HCT116 (cell line): ENCODE results near the gene DEFB115. TPM values are rescaled to one million over a fixed set of nuclear protein-coding genes. Genes with fewer than 3 reads are reported as not detected.

Experiments used
- ATAC-seq: fragments of 200-7000 bp; cut with Tn5 transposase; 2 replicates; pipeline ENCODE4 v1.9.1; 2020; ENCODE audit warnings: mild to moderate bottlenecking, moderate library complexity
- BruUV-seq: library from RNA; stranded (reverse); fragments of 400-500 nt; replicated peaks from 2 replicates; lab custom pipeline; 2021; lab: Mats Ljungman, UMichigan
- CTCF ChIA-PET: fragments of 300-600 bp; sonication (Branson Sonifier 250); formaldehyde crosslinking; loops from one replicate; lab custom pipeline; 2021; ENCODE audit warnings: antibody characterized with exemption; lab: Charles Lee
- POLR2A ChIA-PET: fragments of 300-600, 350-600 bp; sonication (Branson Sonifier 250); formaldehyde crosslinking; loops from one replicate; lab custom pipeline; 2021; ENCODE audit warnings: antibody characterized with exemption; lab: Charles Lee
- RAD21 ChIA-PET, 2 experiments: fragments of 300-600 bp; sonication (Branson Sonifier 250); formaldehyde crosslinking; loops; one replicate each; lab custom pipeline; 2023; ENCODE audit warnings: low total read pairs in 2 of 2; ENCODE audit not compliant: uncharacterized antibody in 2 of 2, unreplicated experiment in 2 of 2, low non-redundant PET in 1 of 2; lab: Charles Lee
- DNase-seq: peaks from one replicate; pipeline ENCODE4 v3.0.0-alpha.2; 2010; ENCODE audit warnings: low read depth, low spot score
- H2AFZ ChIP-seq: fragments of 200-600 bp; shearing (Covaris generic), sonication (generic); 2 replicates; pipeline ENCODE4 v1.6.1; 2017; ENCODE audit warnings: low read depth, mixed run types, mixed read lengths, antibody characterized with exemption, low read length; ENCODE audit not compliant: poor library complexity, severe bottlenecking
- H3K27ac ChIP-seq: 2 replicates; pipeline ENCODE4 v1.5.1; 2012; ENCODE audit warnings: low read depth, low read length
- H3K27me3 ChIP-seq: fragments of 200-600 bp; sonication (generic); 2 replicates; pipeline ENCODE4 v1.6.1; 2016; ENCODE audit warnings: mixed run types, low read length, mixed read lengths; ENCODE audit not compliant: insufficient read depth
- H3K36me3 ChIP-seq, 2 experiments: fragments of 200-500 bp in 1 of 2; fragments of 200-600 bp in 1 of 2; sonication (Bioruptor generic) in 1 of 2; sonication (generic) in 1 of 2; 2 replicates each; pipeline versions ENCODE4 v1.5.1 to v1.6.1; 2014 to 2016; ENCODE audit warnings: low read length in 2 of 2, inconsistent platforms in 1 of 2, mixed read lengths in 1 of 2, mixed run types in 1 of 2; ENCODE audit not compliant: insufficient read depth in 2 of 2, control insufficient read depth in 1 of 2
- H3K4me1 ChIP-seq, 2 experiments: fragments of 200-600 bp in 1 of 2; sonication (generic) in 1 of 2; 2 replicates each; pipeline versions ENCODE4 v1.5.1 to v1.6.1; 2012 to 2017; ENCODE audit warnings: low read length in 2 of 2, inconsistent platforms in 1 of 2, mild to moderate bottlenecking in 1 of 2, mixed read lengths in 1 of 2, mixed run types in 1 of 2, moderate library complexity in 1 of 2; ENCODE audit not compliant: insufficient read depth in 2 of 2, control insufficient read depth in 1 of 2
- H3K4me2 ChIP-seq: fragments of 200-600 bp; sonication (generic); 2 replicates; pipeline ENCODE4 v1.6.1; 2017; ENCODE audit warnings: mixed run types, low read length, mixed read lengths
- H3K4me3 ChIP-seq, 2 experiments: fragments of 200-600 bp in 1 of 2; sonication (generic) in 1 of 2; replicated peaks in 1 of 2; 2 replicates each; pipeline ENCODE4 v1.5.1; 2011 to 2016; ENCODE audit warnings: low read length in 2 of 2, control low read depth in 1 of 2, low read depth in 1 of 2, mild to moderate bottlenecking in 1 of 2, mixed read lengths in 1 of 2, mixed run types in 1 of 2
- H3K79me2 ChIP-seq: fragments of 200-600 bp; sonication (generic); 2 replicates; pipeline ENCODE4 v1.6.1; 2017; ENCODE audit warnings: mild to moderate bottlenecking, mixed run types, low read length, moderate library complexity, mixed read lengths; ENCODE audit not compliant: insufficient read depth
- H3K9ac ChIP-seq: fragments of 200-600 bp; sonication (generic); 2 replicates; pipeline ENCODE4 v1.6.1; 2016; ENCODE audit warnings: low read length, mixed read lengths
- H3K9me2 ChIP-seq: fragments of 200-600 bp; sonication (generic), shearing (Covaris generic); 2 replicates; pipeline ENCODE4 v1.6.1; 2017; ENCODE audit warnings: mixed run types, mild to moderate bottlenecking, moderate library complexity; ENCODE audit not compliant: insufficient read depth
- H3K9me3 ChIP-seq, 2 experiments: fragments of 200-500 bp in 1 of 2; fragments of 200-600 bp in 1 of 2; sonication (Bioruptor generic) in 1 of 2; sonication (generic) in 1 of 2; 2 replicates each; pipeline ENCODE4 v1.6.1; 2014 to 2017; ENCODE audit warnings: low read length in 2 of 2, mixed read lengths in 2 of 2, inconsistent platforms in 1 of 2, low read depth in 1 of 2, mild to moderate bottlenecking in 1 of 2, mixed run types in 1 of 2, moderate library complexity in 1 of 2; ENCODE audit not compliant: control insufficient read depth in 1 of 2, insufficient read depth in 1 of 2
- H4K20me1 ChIP-seq: fragments of 200-600 bp; sonication (generic), shearing (Covaris generic); 2 replicates; pipeline ENCODE4 v1.6.1; 2017; ENCODE audit warnings: mixed run types, mild to moderate bottlenecking, moderate library complexity; ENCODE audit not compliant: insufficient read depth
- CBX3 ChIP-seq: IDR thresholded peaks from 2 replicates; pipeline ENCODE4 v1.6.1; 2012; ENCODE audit warnings: low read depth
- CEBPB ChIP-seq: IDR thresholded peaks from 2 replicates; pipeline ENCODE4 v1.6.1; 2012; ENCODE audit warnings: low read depth
- EGR1 ChIP-seq: IDR thresholded peaks from 2 replicates; pipeline ENCODE4 v1.6.1; 2012; ENCODE audit warnings: low read depth
- ELF1 ChIP-seq: IDR thresholded peaks from 2 replicates; pipeline ENCODE4 v1.6.1; 2012; ENCODE audit warnings: low read depth, borderline replicate concordance
- EZH2 ChIP-seq: fragments of 200-600 bp; sonication (generic); IDR thresholded peaks from 2 replicates; pipeline ENCODE4 v1.6.1; 2017; ENCODE audit warnings: antibody characterized with exemption, mixed run types
- EZH2phosphoT487 ChIP-seq: fragments of 200-600 bp; IDR thresholded peaks from 2 replicates; pipeline ENCODE4 v1.6.1; 2018; ENCODE audit warnings: antibody characterized with exemption, borderline replicate concordance
- FOSL1 ChIP-seq: IDR thresholded peaks from 2 replicates; pipeline ENCODE4 v1.6.1; 2012; ENCODE audit warnings: low read depth
- JUND ChIP-seq: IDR thresholded peaks from 2 replicates; pipeline ENCODE4 v1.6.1; 2012
- POLR2A ChIP-seq: IDR thresholded peaks from 2 replicates; pipeline ENCODE4 v1.7.0; 2011; ENCODE audit warnings: borderline replicate concordance; ENCODE audit not compliant: insufficient read depth, insufficient read length; ENCODE audit errors: extremely low read depth
- POLR2AphosphoS5 ChIP-seq: IDR thresholded peaks from 2 replicates; pipeline ENCODE4 v1.6.1; 2011; ENCODE audit warnings: mild to moderate bottlenecking, low read depth, low read length, moderate library complexity
- RAD21 ChIP-seq: IDR thresholded peaks from 2 replicates; pipeline ENCODE4 v1.6.1; 2012; ENCODE audit warnings: low read depth, mild to moderate bottlenecking
- SIN3A ChIP-seq: IDR thresholded peaks from 2 replicates; pipeline ENCODE4 v1.6.1; 2012; ENCODE audit warnings: low read depth
- SP1 ChIP-seq: IDR thresholded peaks from 2 replicates; pipeline ENCODE4 v1.6.1; 2012; ENCODE audit warnings: low read depth
- YY1 ChIP-seq: IDR thresholded peaks from 2 replicates; pipeline ENCODE4 v1.6.1; 2011; ENCODE audit warnings: low read length, low read depth, moderate library complexity, mild to moderate bottlenecking; ENCODE audit not compliant: insufficient replicate concordance; ENCODE audit errors: extremely low read depth
- ZFX ChIP-seq: fragments of 450-650 bp; IDR thresholded peaks from 2 replicates; pipeline ENCODE4 v1.6.1; 2017
- ZNF274 ChIP-seq: fragments of 200-500 bp; sonication (Bioruptor generic); IDR thresholded peaks from 2 replicates; pipeline ENCODE4 v1.6.1; 2014; ENCODE audit warnings: mild to moderate bottlenecking, low read depth, low read length, inconsistent platforms
- intact Hi-C: fragments of 100-400 bp; cut with micrococcal nuclease; formaldehyde crosslinking; loops from 2 replicates; pipeline ENCODE4 v1.10.0; 2022
- total RNA-seq: library from RNA; stranded (reverse); gene quantifications from one replicate; pipeline ENCODE4 v1.2.1, GENCODE V29; 2021; ENCODE audit not compliant: unreplicated experiment
- TF ChIP-seq, protein P1 (sequence below): IDR thresholded peaks from 2 replicates; pipeline ENCODE4 v1.6.1; 2012
- TF ChIP-seq, protein P2 (sequence below): IDR thresholded peaks from 2 replicates; pipeline ENCODE4 v1.6.1; 2011; ENCODE audit warnings: mild to moderate bottlenecking, low read length, moderate library complexity; ENCODE audit not compliant: insufficient replicate concordance; ENCODE audit errors: extremely low read depth
- TF ChIP-seq, protein P3 (sequence below): IDR thresholded peaks from 2 replicates; pipeline ENCODE4 v1.6.1; 2012
- TF ChIP-seq, protein P4 (sequence below), 3 experiments: fragments of 200-600 bp in 1 of 3; sonication (generic) in 1 of 3; IDR thresholded peaks in 2 of 3; conservative IDR thresholded peaks in 1 of 3; 2 replicates each; pipeline ENCODE4 v1.5.1; 2012 to 2017; ENCODE audit warnings: low read depth in 2 of 3, low read length in 2 of 3, antibody characterized with exemption in 1 of 3, borderline replicate concordance in 1 of 3, control low read depth in 1 of 3, mild to moderate bottlenecking in 1 of 3, mixed read lengths in 1 of 3, mixed run types in 1 of 3, moderate library complexity in 1 of 3; ENCODE audit not compliant: insufficient read depth in 1 of 3

Gene DEFB115
- total RNA-seq, 1 experiment from 2014 or later, result not detected

DNA sequence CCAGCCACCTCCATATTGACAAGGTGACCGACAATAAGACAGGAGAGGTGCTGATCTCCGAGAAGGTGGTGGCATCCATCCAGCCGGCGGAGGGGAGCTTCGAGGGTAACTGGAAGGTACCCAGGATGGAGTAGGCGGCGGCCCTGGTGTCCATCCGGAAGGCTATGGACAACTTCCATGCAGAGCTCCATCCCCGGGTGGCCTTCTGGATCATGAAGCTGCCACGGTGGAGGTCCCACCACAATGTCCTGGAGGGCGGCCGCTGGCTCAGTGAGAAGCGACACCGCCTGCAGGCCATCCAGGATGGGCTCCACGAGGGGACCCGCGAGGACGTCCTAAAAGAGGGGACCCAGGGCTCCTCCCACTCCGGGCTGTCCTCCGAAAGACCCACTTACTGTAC, 17.0 kb downstream of the DEFB115 start (continued):
- TF ChIP-seq, protein P1, sequence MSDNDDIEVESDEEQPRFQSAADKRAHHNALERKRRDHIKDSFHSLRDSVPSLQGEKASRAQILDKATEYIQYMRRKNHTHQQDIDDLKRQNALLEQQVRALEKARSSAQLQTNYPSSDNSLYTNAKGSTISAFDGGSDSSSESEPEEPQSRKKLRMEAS, result no peak
- TF ChIP-seq FOSL1, result no peak
- no peak for TF ChIP-seq CBX3
- TF ChIP-seq, all 23 proteins: peak for 0

DNA sequence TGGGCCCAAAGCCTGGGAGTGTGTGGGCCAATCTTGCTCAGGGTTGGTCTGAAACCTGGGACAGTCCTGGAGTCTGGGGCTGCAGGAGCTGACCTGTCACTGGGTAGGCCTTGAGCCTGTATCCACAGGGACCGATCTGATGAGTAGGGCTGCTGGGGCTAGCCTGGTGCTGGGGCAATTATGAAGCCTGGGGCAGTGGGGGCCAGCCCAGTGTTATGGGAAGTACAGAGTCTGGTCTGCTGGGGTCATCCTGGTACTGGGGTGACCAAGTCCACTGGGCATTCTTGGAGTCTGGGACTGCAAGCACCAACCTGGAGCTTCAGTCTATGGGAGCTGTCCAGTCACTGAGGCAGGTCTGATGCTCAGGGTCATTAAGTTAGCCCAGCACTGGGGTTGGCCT, 20.7 kb downstream of the DEFB115 start:
- Histone ChIP-seq H3K27ac (no peak overlapping the region), H3K27me3 (no peaks in the 10 kb centered on the region), H3K9me2 (no peaks in the 10 kb centered on the region), H3K4me3 (no peak overlapping the region), H3K9me3 (no peaks in the 10 kb centered on the region), H3K4me1 (no peaks in the 10 kb centered on the region), H2AFZ (no peak overlapping the region), H3K36me3 (no peaks in the 10 kb centered on the region), H3K9ac (no peak overlapping the region), H3K4me2 (no peak overlapping the region), H3K79me2 (no peaks in the 10 kb centered on the region), H4K20me1 (no peaks in the 10 kb centered on the region)
- no TSS peak for BruUV-seq
- intact Hi-C loops, result no loop called here
- ChIA-PET POLR2A (no interaction called here), RAD21 (no interaction called here), CTCF (no interaction called here)
- ATAC-seq, result no peak
- TF ChIP-seq CBX3 (no peak), POLR2AphosphoS5 (no peak), SP1 (no peak), JUND (no peak), EGR1 (no peak), CEBPB (no peak), YY1 (no peak), ELF1 (no peak), ZFX (no peak), EZH2 (no peak), EZH2phosphoT487 (no peak), SIN3A (no peak), ZNF274 (no peak), POLR2A (no peak), RAD21 (no peak)
- TF ChIP-seq, protein P2, sequence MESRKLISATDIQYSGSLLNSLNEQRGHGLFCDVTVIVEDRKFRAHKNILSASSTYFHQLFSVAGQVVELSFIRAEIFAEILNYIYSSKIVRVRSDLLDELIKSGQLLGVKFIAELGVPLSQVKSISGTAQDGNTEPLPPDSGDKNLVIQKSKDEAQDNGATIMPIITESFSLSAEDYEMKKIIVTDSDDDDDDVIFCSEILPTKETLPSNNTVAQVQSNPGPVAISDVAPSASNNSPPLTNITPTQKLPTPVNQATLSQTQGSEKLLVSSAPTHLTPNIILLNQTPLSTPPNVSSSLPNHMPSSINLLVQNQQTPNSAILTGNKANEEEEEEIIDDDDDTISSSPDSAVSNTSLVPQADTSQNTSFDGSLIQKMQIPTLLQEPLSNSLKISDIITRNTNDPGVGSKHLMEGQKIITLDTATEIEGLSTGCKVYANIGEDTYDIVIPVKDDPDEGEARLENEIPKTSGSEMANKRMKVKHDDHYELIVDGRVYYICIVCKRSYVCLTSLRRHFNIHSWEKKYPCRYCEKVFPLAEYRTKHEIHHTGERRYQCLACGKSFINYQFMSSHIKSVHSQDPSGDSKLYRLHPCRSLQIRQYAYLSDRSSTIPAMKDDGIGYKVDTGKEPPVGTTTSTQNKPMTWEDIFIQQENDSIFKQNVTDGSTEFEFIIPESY, result no peak
- TF ChIP-seq, protein P3, sequence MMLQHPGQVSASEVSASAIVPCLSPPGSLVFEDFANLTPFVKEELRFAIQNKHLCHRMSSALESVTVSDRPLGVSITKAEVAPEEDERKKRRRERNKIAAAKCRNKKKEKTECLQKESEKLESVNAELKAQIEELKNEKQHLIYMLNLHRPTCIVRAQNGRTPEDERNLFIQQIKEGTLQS, result no peak
- TF ChIP-seq, protein P1, result no peak
- TF ChIP-seq, protein P4, sequence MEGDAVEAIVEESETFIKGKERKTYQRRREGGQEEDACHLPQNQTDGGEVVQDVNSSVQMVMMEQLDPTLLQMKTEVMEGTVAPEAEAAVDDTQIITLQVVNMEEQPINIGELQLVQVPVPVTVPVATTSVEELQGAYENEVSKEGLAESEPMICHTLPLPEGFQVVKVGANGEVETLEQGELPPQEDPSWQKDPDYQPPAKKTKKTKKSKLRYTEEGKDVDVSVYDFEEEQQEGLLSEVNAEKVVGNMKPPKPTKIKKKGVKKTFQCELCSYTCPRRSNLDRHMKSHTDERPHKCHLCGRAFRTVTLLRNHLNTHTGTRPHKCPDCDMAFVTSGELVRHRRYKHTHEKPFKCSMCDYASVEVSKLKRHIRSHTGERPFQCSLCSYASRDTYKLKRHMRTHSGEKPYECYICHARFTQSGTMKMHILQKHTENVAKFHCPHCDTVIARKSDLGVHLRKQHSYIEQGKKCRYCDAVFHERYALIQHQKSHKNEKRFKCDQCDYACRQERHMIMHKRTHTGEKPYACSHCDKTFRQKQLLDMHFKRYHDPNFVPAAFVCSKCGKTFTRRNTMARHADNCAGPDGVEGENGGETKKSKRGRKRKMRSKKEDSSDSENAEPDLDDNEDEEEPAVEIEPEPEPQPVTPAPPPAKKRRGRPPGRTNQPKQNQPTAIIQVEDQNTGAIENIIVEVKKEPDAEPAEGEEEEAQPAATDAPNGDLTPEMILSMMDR (IDR thresholded peaks at IDR 0.05 in 2 of 3, conservative IDR thresholded peaks at IDR 0.05 in 1 of 3; ENCODE audit: borderline replicate concordance in 1 of 3, insufficient read depth in 1 of 3, low read depth in 2 of 3, low read length in 2 of 3), result no peak
- DNase-seq, result no peak
